H9 (cell line): ENCODE measurements around the gene SGO1. TPM values are rescaled to one million over a fixed set of nuclear protein-coding genes. Genes with fewer than 3 reads are reported as not detected.
"Not testable (repeated sequence)": the region's sequence is repeated elsewhere in the genome, so short reads cannot be mapped to it uniquely, and the experiment has no call there.

Experiments used
- DNase-seq: peaks from one replicate; pipeline ENCODE4 v3.0.0-alpha.2; 2017
- H2AFZ ChIP-seq: one replicate; pipeline ENCODE4 v1.6.1; 2013; ENCODE audit warnings: mild to moderate bottlenecking, low read length, control low read depth, moderate library complexity
- H2AK5ac ChIP-seq: 2 replicates; pipeline ENCODE4 v1.6.1; 2013; ENCODE audit warnings: low read length, control low read depth, mixed read lengths; ENCODE audit not compliant: insufficient read length
- H2BK120ac ChIP-seq: one replicate; pipeline ENCODE4 v1.6.1; 2013; ENCODE audit warnings: low read depth, mild to moderate bottlenecking, low read length, control low read depth, inconsistent platforms; ENCODE audit not compliant: poor library complexity, severe bottlenecking
- H2BK12ac ChIP-seq: 2 replicates; pipeline ENCODE4 v1.6.1; 2013; ENCODE audit warnings: low read length, control low read depth, mixed read lengths, low read depth; ENCODE audit not compliant: insufficient read length
- H2BK15ac ChIP-seq: 2 replicates; pipeline ENCODE4 v1.6.1; 2013; ENCODE audit warnings: low read depth, low read length, control low read depth
- H2BK20ac ChIP-seq: one replicate; pipeline ENCODE4 v1.6.1; 2013; ENCODE audit warnings: low read depth, mild to moderate bottlenecking, low read length, control low read depth, inconsistent platforms; ENCODE audit not compliant: poor library complexity, severe bottlenecking
- H2BK5ac ChIP-seq: 2 replicates; pipeline ENCODE4 v1.6.1; 2013; ENCODE audit warnings: low read length, control low read depth, mixed read lengths; ENCODE audit not compliant: insufficient read length
- H3K14ac ChIP-seq: 2 replicates; pipeline ENCODE4 v1.6.1; 2013; ENCODE audit warnings: low read length, control low read depth; ENCODE audit not compliant: insufficient read depth
- H3K18ac ChIP-seq: 2 replicates; pipeline ENCODE4 v1.6.1; 2013; ENCODE audit warnings: low read depth, mild to moderate bottlenecking, mixed read lengths, low read length, control low read depth; ENCODE audit not compliant: insufficient read length
- H3K23ac ChIP-seq: 2 replicates; pipeline ENCODE4 v1.6.1; 2013; ENCODE audit warnings: low read length, control low read depth, mixed read lengths, low read depth; ENCODE audit not compliant: insufficient read length
- H3K23me2 ChIP-seq: 2 replicates; pipeline ENCODE4 v1.6.1; 2013; ENCODE audit warnings: low read depth, mild to moderate bottlenecking, mixed read lengths, low read length, control low read depth; ENCODE audit not compliant: insufficient read length, poor library complexity, severe bottlenecking
- H3K27ac ChIP-seq: 2 replicates; pipeline ENCODE4 v1.5.1; 2013; ENCODE audit warnings: low read length, control low read depth, mixed read lengths, low read depth; ENCODE audit not compliant: insufficient read length
- H3K27me3 ChIP-seq: 2 replicates; pipeline ENCODE4 v1.6.1; 2013; ENCODE audit warnings: low read length, control low read depth, inconsistent platforms; ENCODE audit not compliant: insufficient read depth
- H3K4ac ChIP-seq: 2 replicates; pipeline ENCODE4 v1.6.1; 2013; ENCODE audit warnings: low read depth, mild to moderate bottlenecking, control low read depth, inconsistent platforms, low read length, moderate library complexity
- H3K4me1 ChIP-seq: 2 replicates; pipeline ENCODE4 v1.6.1; 2013; ENCODE audit warnings: low read length, control low read depth, inconsistent platforms; ENCODE audit not compliant: insufficient read depth
- H3K4me2 ChIP-seq: 2 replicates; pipeline ENCODE4 v1.6.1; 2013; ENCODE audit warnings: low read length, control low read depth, mixed read lengths; ENCODE audit not compliant: insufficient read length, insufficient read depth
- H3K56ac ChIP-seq: 2 replicates; pipeline ENCODE4 v1.6.1; 2013; ENCODE audit warnings: low read depth, mild to moderate bottlenecking, mixed read lengths, low read length, control low read depth; ENCODE audit not compliant: insufficient read length
- H3K79me1 ChIP-seq: 2 replicates; pipeline ENCODE4 v1.6.1; 2013; ENCODE audit warnings: low read depth, mild to moderate bottlenecking, moderate library complexity, low read length, control low read depth, inconsistent platforms; ENCODE audit not compliant: insufficient read depth, poor library complexity, severe bottlenecking
- H3K79me2 ChIP-seq: 2 replicates; pipeline ENCODE4 v1.6.1; 2013; ENCODE audit warnings: low read length, control low read depth, inconsistent platforms; ENCODE audit not compliant: insufficient read depth
- H3K9ac ChIP-seq: 2 replicates; pipeline ENCODE4 v1.6.1; 2013; ENCODE audit warnings: low read length, control low read depth, mixed read lengths; ENCODE audit not compliant: insufficient read length; ENCODE audit errors: extremely low read depth
- H3K9me3 ChIP-seq: one replicate; pipeline ENCODE4 v1.6.1; 2013; ENCODE audit warnings: low read depth, low read length, inconsistent platforms; ENCODE audit not compliant: control insufficient read depth
- H3T11ph ChIP-seq: one replicate; pipeline ENCODE4 v1.6.1; 2013; ENCODE audit warnings: mild to moderate bottlenecking, low read length, control low read depth, inconsistent platforms
- H4K20me1 ChIP-seq: one replicate; pipeline ENCODE4 v1.6.1; 2013; ENCODE audit not compliant: control insufficient read depth, insufficient read length, insufficient read depth
- H4K5ac ChIP-seq: 2 replicates; pipeline ENCODE4 v1.6.1; 2013; ENCODE audit warnings: low read depth, mild to moderate bottlenecking, mixed read lengths, low read length, control low read depth; ENCODE audit not compliant: insufficient read length
- H4K8ac ChIP-seq: replicated peaks from 2 replicates; pipeline ENCODE4 v1.6.1; 2013; ENCODE audit warnings: low read length, control low read depth, mixed read lengths, low read depth; ENCODE audit not compliant: insufficient read length
- H4K91ac ChIP-seq: 2 replicates; pipeline ENCODE4 v1.6.1; 2013; ENCODE audit warnings: low read depth, mild to moderate bottlenecking, moderate library complexity, mixed read lengths, low read length, control low read depth; ENCODE audit not compliant: insufficient read length
- H3K27ac Mint-ChIP-seq, 3 experiments: 2 replicates in 2 of 3; 3 replicates in 1 of 3; pipeline ENCODE4 v1.8.0; 2020 to 2021; ENCODE audit warnings: mixed read lengths in 3 of 3, mild to moderate bottlenecking in 1 of 3, moderate library complexity in 1 of 3
- H3K27me3 Mint-ChIP-seq: 2 replicates; pipeline ENCODE4 v1.8.0; 2021; ENCODE audit warnings: low read depth, mild to moderate bottlenecking, moderate library complexity, mixed read lengths
- H3K36me3 Mint-ChIP-seq, 3 experiments: 2 replicates in 2 of 3; 3 replicates in 1 of 3; pipeline ENCODE4 v1.8.0; 2020 to 2021; ENCODE audit warnings: low read depth in 3 of 3, mixed read lengths in 3 of 3; ENCODE audit not compliant: insufficient read depth in 1 of 3
- H3K4me1 Mint-ChIP-seq, 2 experiments: 2 replicates each; pipeline ENCODE4 v1.8.0; 2020; ENCODE audit warnings: mixed read lengths in 2 of 2
- H3K4me3 Mint-ChIP-seq, 2 experiments: 2 replicates in 1 of 2; 3 replicates in 1 of 2; pipeline ENCODE4 v1.8.0; 2020 to 2021; ENCODE audit warnings: mild to moderate bottlenecking in 2 of 2, mixed read lengths in 2 of 2, moderate library complexity in 1 of 2
- H3K9me3 Mint-ChIP-seq, 2 experiments: 2 replicates in 1 of 2; 3 replicates in 1 of 2; pipeline ENCODE4 v1.8.0; 2020; ENCODE audit warnings: mild to moderate bottlenecking in 2 of 2, mixed read lengths in 2 of 2, moderate library complexity in 1 of 2
- WGBS: extraction: QIAGEN DNeasy Blood & Tissue Kit; methylation state at CpG from one replicate; pipeline ENCODE4 v1.1.7; 2013; ENCODE audit warnings: missing lambda C conversion rate, low lambda C conversion rate, mixed read lengths; ENCODE audit not compliant: insufficient read length; ENCODE audit errors: extremely low coverage; 5-methylcytosine and 5-hydroxymethylcytosine counted together
- total RNA-seq: library from RNA; stranded (reverse); gene quantifications from 2 replicates; pipeline ENCODE4 v1.2.1, GENCODE V29; 2021

SGO1 gene
- total RNA-seq, 1 experiment from 2014 or later, result 30.7 TPM

DNA sequence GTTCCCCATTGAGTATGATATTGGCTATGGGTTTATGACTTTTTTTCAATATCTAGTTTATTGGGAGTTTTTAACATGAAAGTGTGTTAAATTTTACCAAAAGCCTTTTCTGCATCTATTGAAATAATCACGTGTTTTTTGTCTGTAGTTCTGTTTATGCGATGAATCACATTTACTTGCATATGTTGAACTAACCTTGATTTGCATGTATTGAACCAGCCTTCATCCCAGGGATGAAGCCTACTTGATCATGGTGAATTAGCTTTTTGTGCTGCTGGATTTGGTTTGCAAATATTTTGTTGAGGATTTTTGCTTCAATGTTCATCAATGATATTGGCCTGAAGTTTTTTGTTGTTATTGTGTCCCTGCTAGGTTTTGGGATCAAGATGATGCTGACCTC is 21.9 kb upstream of the SGO1 start:
- H3K18ac ChIP-seq, H3K56ac ChIP-seq, H2BK15ac ChIP-seq, H4K91ac ChIP-seq, H3K9me3 ChIP-seq, H3K27ac Mint-ChIP-seq, H3K27me3 Mint-ChIP-seq, H3K9me3 Mint-ChIP-seq, H3K36me3 Mint-ChIP-seq, H3K79me1 ChIP-seq, H4K20me1 ChIP-seq, H2AFZ ChIP-seq, H3K9ac ChIP-seq, H3K14ac ChIP-seq, H3K23ac ChIP-seq, H4K8ac ChIP-seq, H3K27me3 ChIP-seq, H2AK5ac ChIP-seq, H2BK20ac ChIP-seq, H3K4me1 ChIP-seq, H3K4me1 Mint-ChIP-seq, H3K4me2 ChIP-seq, H3T11ph ChIP-seq, DNase-seq, H4K5ac ChIP-seq, H3K4ac ChIP-seq, H3K27ac ChIP-seq, H3K23me2 ChIP-seq, H2BK12ac ChIP-seq, H3K4me3 Mint-ChIP-seq, H3K79me2 ChIP-seq, H2BK120ac ChIP-seq, H2BK5ac ChIP-seq: not testable (repeated sequence)
- WGBS, result no CpG with 5 or more reads among the region's 2 CpGs

GRCh38 chr3:20205898-20206297 is 19.9 kb upstream of the SGO1 start:
- not testable (repeated sequence) for H3T11ph ChIP-seq, H3K27ac ChIP-seq, H4K91ac ChIP-seq, H3K27me3 Mint-ChIP-seq, H3K27ac Mint-ChIP-seq, H3K9me3 Mint-ChIP-seq, H3K23me2 ChIP-seq, H3K9me3 ChIP-seq, H2BK15ac ChIP-seq, H3K4me1 Mint-ChIP-seq, DNase-seq, H3K79me1 ChIP-seq, H2AFZ ChIP-seq, H4K5ac ChIP-seq, H3K14ac ChIP-seq, H4K20me1 ChIP-seq, H2BK20ac ChIP-seq, H3K36me3 Mint-ChIP-seq, H3K9ac ChIP-seq, H2BK120ac ChIP-seq, H3K27me3 ChIP-seq, H2BK5ac ChIP-seq, H4K8ac ChIP-seq, H3K56ac ChIP-seq, H3K18ac ChIP-seq, H2AK5ac ChIP-seq, H3K79me2 ChIP-seq, H3K4me2 ChIP-seq, H2BK12ac ChIP-seq, H3K23ac ChIP-seq, H3K4me1 ChIP-seq, H3K4ac ChIP-seq, H3K4me3 Mint-ChIP-seq
